H1 (cell line): ENCODE measurements around the gene TARS2. TPM values are rescaled to one million over a fixed set of nuclear protein-coding genes. Genes with fewer than 3 reads are reported as not detected.

ENCODE experiments used
- CTCF ChIP-seq, 3 experiments: IDR thresholded peaks; 1 replicate in 2 of 3; 2 replicates in 1 of 3; pipeline versions ENCODE4 v1.5.1 to v1.6.1; 2011; ENCODE audit warnings: low read length in 3 of 3, mild to moderate bottlenecking in 3 of 3, inconsistent platforms in 2 of 3, low read depth in 1 of 3, moderate library complexity in 1 of 3; ENCODE audit not compliant: insufficient read depth in 1 of 3; ENCODE audit errors: control extremely low read depth in 1 of 3
- HDAC2 ChIP-seq, 2 experiments: fragments of 300-600 bp in 1 of 2; sonication (generic) in 1 of 2; IDR thresholded peaks; 2 replicates each; pipeline ENCODE4 v1.6.1; 2011 to 2012; ENCODE audit warnings: low read depth in 2 of 2, low read length in 2 of 2, mild to moderate bottlenecking in 2 of 2, moderate library complexity in 2 of 2, borderline replicate concordance in 1 of 2, inconsistent platforms in 1 of 2
- TEAD4 ChIP-seq: IDR thresholded peaks from 2 replicates; pipeline ENCODE4 v1.6.1; 2012; ENCODE audit warnings: low read depth, low read length, inconsistent platforms, mixed read lengths
- polyA plus RNA-seq, 7 experiments: library from polyadenylated mRNA; depleted of rRNA in 3 of 7; stranded (reverse) in 5 of 7; unstranded in 2 of 7; fragments of >200 nt in 5 of 7; fragments of 200-250 nt in 2 of 7; gene quantifications; 1 replicate in 5 of 7; 2 replicates in 1 of 7; 4 replicates in 1 of 7; pipeline versions ENCODE4 v1.2.1 to v1.2.3, GENCODE V29; 2011 to 2013; ENCODE audit warnings: missing spikeins in 2 of 7, mixed read lengths in 2 of 7
- total RNA-seq: library from RNA; stranded (reverse); fragmentation: NEBNext Ultra II Directional; extraction: Animal tissue kit (Norgen Biotek cat#: 25700); gene quantifications from 2 replicates; pipeline ENCODE4 v1.2.1, GENCODE V29; 2021

TARS2 gene
- total and polyA plus RNA-seq, 2 of the 8 experiments (the other 6 are each of a cell fraction or from before 2014, with no cell fraction given): 38.9 to 39.1 TPM

GRCh38 chr1:150549496-150550221 lies 62.4 kb downstream of the TARS2 start (continued):
- TF ChIP-seq CTCF (IDR thresholded peaks at IDR 0.05; ENCODE audit: control extremely low read depth in 1 of 3, insufficient read depth in 1 of 3, low read depth in 1 of 3, low read length in 3 of 3) (peak in 1 of 3 experiments; percentile 0; a peak in 1 of 4 replicates), HDAC2 (IDR thresholded peaks at IDR 0.05; ENCODE audit: borderline replicate concordance in 1 of 2, low read depth in 2 of 2, low read length in 2 of 2) (0 out of 4 replicates have a peak, but pooled peaks of 1 of the 2 experiments have one; percentile 50), TEAD4 (peak; percentile 90)
- TF ChIP-seq, all 59 proteins: peak for 6
